H1 (cell line): ENCODE results near the gene GBX1. TPM values are rescaled to one million over a fixed set of nuclear protein-coding genes. Genes with fewer than 3 reads are reported as not detected.

Experiments used
- CTCF ChIP-seq, 3 experiments: IDR thresholded peaks; 1 replicate in 2 of 3; 2 replicates in 1 of 3; pipeline versions ENCODE4 v1.5.1 to v1.6.1; 2011; ENCODE audit warnings: low read length in 3 of 3, mild to moderate bottlenecking in 3 of 3, inconsistent platforms in 2 of 3, low read depth in 1 of 3, moderate library complexity in 1 of 3; ENCODE audit not compliant: insufficient read depth in 1 of 3; ENCODE audit errors: control extremely low read depth in 1 of 3
- POU5F1 ChIP-seq: IDR thresholded peaks from 2 replicates; pipeline ENCODE4 v1.6.1; 2011; ENCODE audit warnings: low read depth, mild to moderate bottlenecking, low read length, moderate library complexity
- polyA plus RNA-seq, 7 experiments: library from polyadenylated mRNA; depleted of rRNA in 3 of 7; stranded (reverse) in 5 of 7; unstranded in 2 of 7; fragments of >200 nt in 5 of 7; fragments of 200-250 nt in 2 of 7; gene quantifications; 1 replicate in 5 of 7; 2 replicates in 1 of 7; 4 replicates in 1 of 7; pipeline versions ENCODE4 v1.2.1 to v1.2.3, GENCODE V29; 2011 to 2013; ENCODE audit warnings: missing spikeins in 2 of 7, mixed read lengths in 2 of 7
- total RNA-seq: library from RNA; stranded (reverse); fragmentation: NEBNext Ultra II Directional; extraction: Animal tissue kit (Norgen Biotek cat#: 25700); gene quantifications from 2 replicates; pipeline ENCODE4 v1.2.1, GENCODE V29; 2021
- TF ChIP-seq, protein P1 (sequence below): fragments of 300-600 bp; sonication (generic); IDR thresholded peaks from 2 replicates; pipeline ENCODE4 v1.7.1; 2012; ENCODE audit warnings: low read length, moderate library complexity, mild to moderate bottlenecking, inconsistent platforms; ENCODE audit not compliant: insufficient replicate concordance

Gene GBX1
- total and polyA plus RNA-seq, 2 of the 8 experiments (the other 6 are each of a cell fraction or from before 2014, with no cell fraction given) = not detected

DNA sequence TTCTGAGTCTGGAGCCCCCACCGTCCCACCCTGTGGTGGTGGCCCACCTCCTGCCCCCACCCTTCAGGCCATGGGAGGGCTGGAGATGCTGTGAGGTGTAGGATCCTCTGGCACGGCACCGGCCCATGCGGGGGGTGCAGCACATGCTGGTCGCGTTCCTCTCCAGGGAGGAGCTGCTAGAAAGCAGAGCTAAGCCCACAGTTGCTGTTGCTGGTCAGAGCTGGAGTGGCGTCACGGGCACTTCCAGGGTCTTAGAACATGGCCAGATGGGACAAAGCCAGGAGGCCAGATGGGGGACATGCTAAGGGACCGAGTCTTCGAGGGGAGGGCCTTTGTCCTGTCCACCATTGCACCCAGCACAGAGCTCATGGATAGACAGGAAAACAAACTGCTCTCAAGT is 59.6 kb downstream of the GBX1 start (continued):
- TF ChIP-seq, protein P1, sequence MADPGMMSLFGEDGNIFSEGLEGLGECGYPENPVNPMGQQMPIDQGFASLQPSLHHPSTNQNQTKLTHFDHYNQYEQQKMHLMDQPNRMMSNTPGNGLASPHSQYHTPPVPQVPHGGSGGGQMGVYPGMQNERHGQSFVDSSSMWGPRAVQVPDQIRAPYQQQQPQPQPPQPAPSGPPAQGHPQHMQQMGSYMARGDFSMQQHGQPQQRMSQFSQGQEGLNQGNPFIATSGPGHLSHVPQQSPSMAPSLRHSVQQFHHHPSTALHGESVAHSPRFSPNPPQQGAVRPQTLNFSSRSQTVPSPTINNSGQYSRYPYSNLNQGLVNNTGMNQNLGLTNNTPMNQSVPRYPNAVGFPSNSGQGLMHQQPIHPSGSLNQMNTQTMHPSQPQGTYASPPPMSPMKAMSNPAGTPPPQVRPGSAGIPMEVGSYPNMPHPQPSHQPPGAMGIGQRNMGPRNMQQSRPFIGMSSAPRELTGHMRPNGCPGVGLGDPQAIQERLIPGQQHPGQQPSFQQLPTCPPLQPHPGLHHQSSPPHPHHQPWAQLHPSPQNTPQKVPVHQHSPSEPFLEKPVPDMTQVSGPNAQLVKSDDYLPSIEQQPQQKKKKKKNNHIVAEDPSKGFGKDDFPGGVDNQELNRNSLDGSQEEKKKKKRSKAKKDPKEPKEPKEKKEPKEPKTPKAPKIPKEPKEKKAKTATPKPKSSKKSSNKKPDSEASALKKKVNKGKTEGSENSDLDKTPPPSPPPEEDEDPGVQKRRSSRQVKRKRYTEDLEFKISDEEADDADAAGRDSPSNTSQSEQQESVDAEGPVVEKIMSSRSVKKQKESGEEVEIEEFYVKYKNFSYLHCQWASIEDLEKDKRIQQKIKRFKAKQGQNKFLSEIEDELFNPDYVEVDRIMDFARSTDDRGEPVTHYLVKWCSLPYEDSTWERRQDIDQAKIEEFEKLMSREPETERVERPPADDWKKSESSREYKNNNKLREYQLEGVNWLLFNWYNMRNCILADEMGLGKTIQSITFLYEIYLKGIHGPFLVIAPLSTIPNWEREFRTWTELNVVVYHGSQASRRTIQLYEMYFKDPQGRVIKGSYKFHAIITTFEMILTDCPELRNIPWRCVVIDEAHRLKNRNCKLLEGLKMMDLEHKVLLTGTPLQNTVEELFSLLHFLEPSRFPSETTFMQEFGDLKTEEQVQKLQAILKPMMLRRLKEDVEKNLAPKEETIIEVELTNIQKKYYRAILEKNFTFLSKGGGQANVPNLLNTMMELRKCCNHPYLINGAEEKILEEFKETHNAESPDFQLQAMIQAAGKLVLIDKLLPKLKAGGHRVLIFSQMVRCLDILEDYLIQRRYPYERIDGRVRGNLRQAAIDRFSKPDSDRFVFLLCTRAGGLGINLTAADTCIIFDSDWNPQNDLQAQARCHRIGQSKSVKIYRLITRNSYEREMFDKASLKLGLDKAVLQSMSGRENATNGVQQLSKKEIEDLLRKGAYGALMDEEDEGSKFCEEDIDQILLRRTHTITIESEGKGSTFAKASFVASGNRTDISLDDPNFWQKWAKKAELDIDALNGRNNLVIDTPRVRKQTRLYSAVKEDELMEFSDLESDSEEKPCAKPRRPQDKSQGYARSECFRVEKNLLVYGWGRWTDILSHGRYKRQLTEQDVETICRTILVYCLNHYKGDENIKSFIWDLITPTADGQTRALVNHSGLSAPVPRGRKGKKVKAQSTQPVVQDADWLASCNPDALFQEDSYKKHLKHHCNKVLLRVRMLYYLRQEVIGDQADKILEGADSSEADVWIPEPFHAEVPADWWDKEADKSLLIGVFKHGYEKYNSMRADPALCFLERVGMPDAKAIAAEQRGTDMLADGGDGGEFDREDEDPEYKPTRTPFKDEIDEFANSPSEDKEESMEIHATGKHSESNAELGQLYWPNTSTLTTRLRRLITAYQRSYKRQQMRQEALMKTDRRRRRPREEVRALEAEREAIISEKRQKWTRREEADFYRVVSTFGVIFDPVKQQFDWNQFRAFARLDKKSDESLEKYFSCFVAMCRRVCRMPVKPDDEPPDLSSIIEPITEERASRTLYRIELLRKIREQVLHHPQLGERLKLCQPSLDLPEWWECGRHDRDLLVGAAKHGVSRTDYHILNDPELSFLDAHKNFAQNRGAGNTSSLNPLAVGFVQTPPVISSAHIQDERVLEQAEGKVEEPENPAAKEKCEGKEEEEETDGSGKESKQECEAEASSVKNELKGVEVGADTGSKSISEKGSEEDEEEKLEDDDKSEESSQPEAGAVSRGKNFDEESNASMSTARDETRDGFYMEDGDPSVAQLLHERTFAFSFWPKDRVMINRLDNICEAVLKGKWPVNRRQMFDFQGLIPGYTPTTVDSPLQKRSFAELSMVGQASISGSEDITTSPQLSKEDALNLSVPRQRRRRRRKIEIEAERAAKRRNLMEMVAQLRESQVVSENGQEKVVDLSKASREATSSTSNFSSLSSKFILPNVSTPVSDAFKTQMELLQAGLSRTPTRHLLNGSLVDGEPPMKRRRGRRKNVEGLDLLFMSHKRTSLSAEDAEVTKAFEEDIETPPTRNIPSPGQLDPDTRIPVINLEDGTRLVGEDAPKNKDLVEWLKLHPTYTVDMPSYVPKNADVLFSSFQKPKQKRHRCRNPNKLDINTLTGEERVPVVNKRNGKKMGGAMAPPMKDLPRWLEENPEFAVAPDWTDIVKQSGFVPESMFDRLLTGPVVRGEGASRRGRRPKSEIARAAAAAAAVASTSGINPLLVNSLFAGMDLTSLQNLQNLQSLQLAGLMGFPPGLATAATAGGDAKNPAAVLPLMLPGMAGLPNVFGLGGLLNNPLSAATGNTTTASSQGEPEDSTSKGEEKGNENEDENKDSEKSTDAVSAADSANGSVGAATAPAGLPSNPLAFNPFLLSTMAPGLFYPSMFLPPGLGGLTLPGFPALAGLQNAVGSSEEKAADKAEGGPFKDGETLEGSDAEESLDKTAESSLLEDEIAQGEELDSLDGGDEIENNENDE = no peak
- no peak for TF ChIP-seq POU5F1
- TF ChIP-seq CTCF (IDR thresholded peaks at IDR 0.05; ENCODE audit: control extremely low read depth in 1 of 3, insufficient read depth in 1 of 3, low read depth in 1 of 3, low read length in 3 of 3) = no peak
